Aorta (tissue), 5 donors: ENCODE data around the gene HBS1L. TPM values are rescaled to one million over a fixed set of nuclear protein-coding genes. Genes with fewer than 3 reads are reported as not detected.
"Not testable (repeated sequence)": the region's sequence is repeated elsewhere in the genome, so short reads cannot be mapped to it uniquely, and the experiment has no call there.

ENCODE experiments used
- ATAC-seq: fragments of 200-7000 bp; cut with Tn5 transposase; one replicate; pipeline ENCODE4 v1.9.1; 2022; ENCODE audit warnings: moderate library complexity; ENCODE audit not compliant: low FRiP score
- DNase-seq, 2 donors: peaks; one replicate each; pipeline ENCODE4 v3.0.0-alpha.2; 2020
- H3K27ac ChIP-seq, 2 donors: one replicate each; pipeline ENCODE4 v1.5.1; 2013; ENCODE audit warnings: low read length in 2 of 2, mild to moderate bottlenecking in 2 of 2, moderate library complexity in 2 of 2, control low read depth in 1 of 2, inconsistent platforms in 1 of 2, low read depth in 1 of 2
- H3K27me3 ChIP-seq, 2 donors: one replicate each; pipeline ENCODE4 v1.6.1; 2013; ENCODE audit warnings: control low read depth in 1 of 2, low read length in 1 of 2, mild to moderate bottlenecking in 1 of 2, moderate library complexity in 1 of 2; ENCODE audit not compliant: insufficient read depth in 2 of 2, control insufficient read depth in 1 of 2
- H3K36me3 ChIP-seq, 2 donors: one replicate each; pipeline ENCODE4 v1.6.1; 2013; ENCODE audit warnings: control low read depth in 1 of 2, low read length in 1 of 2, mild to moderate bottlenecking in 1 of 2; ENCODE audit not compliant: insufficient read depth in 2 of 2, control insufficient read depth in 1 of 2
- H3K4me1 ChIP-seq, 2 donors: one replicate each; pipeline ENCODE4 v1.6.1; 2013; ENCODE audit warnings: low read length in 2 of 2, control low read depth in 1 of 2, mild to moderate bottlenecking in 1 of 2, moderate library complexity in 1 of 2; ENCODE audit not compliant: insufficient read depth in 2 of 2, control insufficient read depth in 1 of 2
- H3K4me3 ChIP-seq, 2 donors: one replicate each; pipeline ENCODE4 v1.5.1; 2013; ENCODE audit warnings: low read length in 2 of 2, control low read depth in 1 of 2, mild to moderate bottlenecking in 1 of 2
- H3K9me3 ChIP-seq: one replicate; pipeline ENCODE4 v1.6.1; 2013; ENCODE audit warnings: mild to moderate bottlenecking, low read length; ENCODE audit not compliant: control insufficient read depth
- WGBS, 2 donors: extraction: QIAGEN DNeasy Blood & Tissue Kit; methylation state at CpG; one replicate each; pipeline ENCODE4 v1.1.7; 2013; 5-methylcytosine and 5-hydroxymethylcytosine counted together
- intact Hi-C, 2 donors: fragments of 100-400 bp; cut with DNase I; formaldehyde crosslinking; loops; one replicate each; pipeline versions ENCODE4 v1.14.2 to v1.15.0; 2022
- polyA plus RNA-seq, 2 donors: library from polyadenylated mRNA; stranded (reverse); fragments of 200-250 nt; gene quantifications; one replicate each; pipeline ENCODE4 v1.2.3, GENCODE V29; 2013
- total RNA-seq, 2 donors: library from RNA; stranded (reverse); fragmentation: NEBNext Ultra II Directional; extraction: Animal tissue kit (Norgen Biotek cat#: 25700); gene quantifications; one replicate each; pipeline ENCODE4 v1.2.1, GENCODE V29; 2021
- donor health status: healthy with polysubstance abuse.
- donor health status: Bipolar disorder and iron deficiency.
- donor health status: DM: no; HTN: no; CAD: no.
- donor health status: DM: no; HTN: no; CAD: no.
- donor health status: DM: yes; HTN: yes; CAD: no.

HBS1L gene
- total and polyA plus RNA-seq, 4 donors: 21.9 to 61.0 (median 48.4) TPM

DNA sequence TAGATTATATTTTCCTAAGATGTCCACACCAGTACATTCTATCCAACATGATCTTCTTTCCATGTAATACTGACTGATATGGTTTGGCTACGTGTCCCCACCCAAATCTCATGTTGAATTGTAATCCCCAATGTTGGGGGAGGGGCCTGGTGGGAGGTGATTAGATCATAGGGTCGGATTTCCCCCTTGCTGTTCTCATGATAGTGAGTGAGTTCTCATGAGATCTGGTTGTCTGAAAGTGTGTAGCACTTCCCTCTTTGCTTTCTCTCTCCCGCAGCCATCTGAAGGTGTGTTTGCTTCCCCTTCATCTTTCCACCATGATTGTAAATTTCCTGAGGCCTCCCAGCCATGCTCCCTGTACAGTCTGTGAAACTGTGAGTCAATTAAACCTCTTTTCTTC is 12.2 kb upstream of the HBS1L start:
- no peak for ATAC-seq
- 66 to 69% methylated on average over 3 of the region's 3 CpGs for WGBS, 2 donors

DNA sequence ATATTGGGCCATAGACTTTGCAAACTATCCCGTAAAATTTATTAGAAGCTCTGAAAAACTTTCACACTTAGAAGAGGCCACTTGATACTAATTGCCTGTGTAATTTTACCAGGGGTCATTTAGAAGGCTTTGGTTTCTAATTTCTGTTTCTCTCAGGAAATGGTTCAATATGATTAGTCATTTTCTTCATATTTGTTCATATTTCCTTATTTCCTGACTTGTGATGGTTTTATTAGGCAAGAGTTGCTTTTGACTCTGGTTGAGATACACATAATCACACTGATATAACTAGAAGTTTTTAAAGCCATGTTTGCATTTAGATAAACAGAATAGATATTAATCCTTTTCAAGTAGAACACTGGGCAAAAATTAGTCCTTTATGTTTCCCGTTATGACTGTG is 11.8 kb upstream of the HBS1L start:
- H3K4me1 ChIP-seq: no peaks in the 10 kb centered on the region
- no peak overlapping the region for H3K4me3 ChIP-seq
- H3K9me3 ChIP-seq: peaks cover 2% of the 10 kb centered on the region
- intact Hi-C loops: no loop called here
- ATAC-seq: no peak
- 76 to 78% methylated on average over 2 of the region's 2 CpGs for WGBS, 2 donors
- H3K27me3 ChIP-seq: no peaks in the 10 kb centered on the region
- no peaks in the 10 kb centered on the region for H3K36me3 ChIP-seq
- no peak for DNase-seq
- no peak overlapping the region for H3K27ac ChIP-seq

More for the DNA sequence above, 12.2 kb upstream of the HBS1L start:
- DNase-seq: no peak
- Histone ChIP-seq H3K36me3 (no peaks in the 10 kb centered on the region), H3K9me3 (peaks cover 2% of the 10 kb centered on the region), H3K27me3 (no peaks in the 10 kb centered on the region), H3K27ac (no peak overlapping the region), H3K4me1 (no peaks in the 10 kb centered on the region), H3K4me3 (no peak overlapping the region)
- intact Hi-C loops: no loop called here

DNA sequence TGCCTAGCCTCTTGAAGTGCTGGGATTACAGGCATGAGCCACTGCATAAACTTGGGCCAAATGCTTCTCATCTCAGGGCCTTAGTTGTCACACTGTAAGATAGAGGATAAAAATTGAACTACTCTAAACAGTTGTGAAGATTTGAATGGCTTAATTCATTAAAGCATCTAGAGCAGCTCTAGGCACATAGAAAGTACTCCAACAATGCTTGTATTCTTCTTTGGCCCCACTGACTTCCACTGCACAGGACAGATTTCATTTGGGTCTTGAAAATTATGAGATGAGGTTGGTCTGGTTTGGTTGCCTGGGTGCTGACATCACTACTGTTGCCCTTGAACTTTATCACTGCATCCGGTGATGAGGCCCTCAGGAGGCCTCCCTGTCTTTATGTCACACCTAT is 10.0 kb upstream of the HBS1L start:
- no peak for DNase-seq
- ATAC-seq: no peak
- intact Hi-C loops: no loop called here
- H3K9me3 ChIP-seq: peaks cover 2% of the 10 kb centered on the region
- no peak overlapping the region for H3K27ac ChIP-seq
- no peaks in the 10 kb centered on the region for H3K4me1 ChIP-seq
- 67 to 77% methylated on average over 1 of the region's 1 CpG for WGBS, 2 donors
- no peak overlapping the region for H3K4me3 ChIP-seq
- H3K36me3 ChIP-seq: no peaks in the 10 kb centered on the region
- H3K27me3 ChIP-seq: no peaks in the 10 kb centered on the region

DNA sequence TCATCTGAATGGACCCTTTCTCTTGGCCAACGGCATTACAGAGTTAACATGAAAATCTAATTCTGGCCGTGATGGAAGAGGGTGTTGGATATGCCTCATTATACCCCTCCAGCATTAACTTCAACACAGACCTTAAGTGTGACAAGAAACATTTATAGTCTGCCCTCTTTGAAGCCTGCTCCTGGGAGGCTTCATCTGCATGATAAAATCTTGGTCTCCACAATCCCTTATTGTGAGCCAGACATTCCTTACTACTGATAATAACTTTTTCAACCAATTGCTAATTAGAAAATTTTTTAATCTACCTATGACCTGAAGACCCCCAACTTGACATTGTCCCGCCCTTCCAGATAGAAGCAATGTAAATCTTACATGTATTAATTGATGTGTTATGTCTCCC is 9.3 kb upstream of the HBS1L start:
- no peaks in the 10 kb centered on the region for H3K36me3 ChIP-seq
- no peak for ATAC-seq
- peaks cover 2% of the 10 kb centered on the region for H3K9me3 ChIP-seq
- H3K4me3 ChIP-seq: no peak overlapping the region
- H3K27me3 ChIP-seq: no peaks in the 10 kb centered on the region
- H3K27ac ChIP-seq: no peak overlapping the region
- no peak for DNase-seq
- no peaks in the 10 kb centered on the region for H3K4me1 ChIP-seq
- intact Hi-C loops: no loop called here
- WGBS, 2 donors: 61 to 84% methylated on average over 3 of the region's 3 CpGs

DNA sequence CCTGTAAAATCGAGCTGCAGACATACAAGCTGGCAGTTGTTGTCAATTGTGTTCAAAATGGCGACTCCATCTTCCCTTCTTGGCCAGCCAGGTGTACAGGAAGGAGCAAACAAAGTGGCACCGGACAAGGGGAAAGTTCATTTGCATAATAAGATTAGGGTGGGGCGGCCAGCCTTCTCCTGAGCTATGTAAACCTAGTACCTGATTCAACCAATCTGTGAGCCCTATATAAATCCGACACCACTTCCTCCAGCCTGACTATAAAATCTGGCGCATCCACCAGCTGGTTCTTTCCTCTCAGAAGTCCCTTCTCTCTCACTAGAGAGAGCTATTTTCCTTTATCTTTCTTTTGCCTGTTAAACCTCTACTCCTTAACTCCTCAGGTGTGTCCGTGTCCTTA is 8.1 kb upstream of the HBS1L start:
- H3K36me3 ChIP-seq: no peaks in the 10 kb centered on the region
- ATAC-seq: no peak
- DNase-seq: no peak
- no peak overlapping the region for H3K4me3 ChIP-seq
- peaks cover 2% of the 10 kb centered on the region for H3K9me3 ChIP-seq
- H3K27me3 ChIP-seq: no peaks in the 10 kb centered on the region
- H3K27ac ChIP-seq: no peak overlapping the region
- no peaks in the 10 kb centered on the region for H3K4me1 ChIP-seq
- intact Hi-C loops: no loop called here
- WGBS, 2 donors: 66 to 70% methylated on average over 7 of the region's 7 CpGs

DNA sequence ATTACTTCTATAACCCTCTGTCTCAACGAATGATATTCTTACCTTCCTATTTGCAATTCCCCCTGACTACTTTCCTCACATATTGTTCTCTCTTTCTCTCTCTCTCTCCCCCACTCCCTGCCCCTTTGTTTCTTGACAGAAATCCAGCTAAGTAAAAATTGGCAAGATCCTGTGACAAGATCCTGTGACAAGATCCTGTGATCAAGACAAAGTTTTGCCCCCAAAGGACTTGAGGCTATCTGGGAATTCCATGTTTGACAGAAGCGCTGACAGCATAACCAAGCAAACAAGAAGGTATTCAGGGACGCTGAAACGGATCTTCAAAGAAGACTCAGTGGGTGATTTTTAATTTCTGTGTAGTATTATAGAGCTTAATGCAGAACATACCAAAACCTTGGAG is 5.5 kb upstream of the HBS1L start:
- H3K9me3 ChIP-seq: no peaks in the 10 kb centered on the region
- 65 to 71% methylated on average over 4 of the region's 4 CpGs for WGBS, 2 donors
- no peak overlapping the region for H3K27ac ChIP-seq
- no peaks in the 10 kb centered on the region for H3K27me3 ChIP-seq
- ATAC-seq (no peak), DNase-seq (no peak)
- no peak overlapping the region for H3K4me3 ChIP-seq
- no peaks in the 10 kb centered on the region for H3K36me3 ChIP-seq
- intact Hi-C loops: no loop called here
- H3K4me1 ChIP-seq: no peaks in the 10 kb centered on the region

DNA sequence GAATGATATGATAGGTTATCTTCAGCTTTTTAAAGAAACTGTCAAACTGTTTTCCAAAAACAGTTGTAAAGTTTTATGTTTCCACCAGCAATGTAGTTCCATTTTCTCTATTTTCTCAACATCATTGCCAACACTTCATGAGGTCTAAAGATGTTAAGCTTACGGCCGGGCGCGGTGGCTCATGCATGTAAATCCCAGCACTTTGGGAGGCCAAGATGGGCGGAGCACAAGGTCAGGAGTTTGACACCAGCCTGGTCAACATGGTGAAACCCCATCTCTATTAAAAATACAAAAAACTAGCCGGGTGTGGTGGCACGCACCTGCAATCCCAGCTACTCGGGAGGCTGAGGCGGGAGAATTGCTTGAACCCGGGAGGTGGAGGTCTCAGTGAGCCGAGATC is 3.7 kb upstream of the HBS1L start:
- H3K4me3 ChIP-seq, H3K27ac ChIP-seq, H3K9me3 ChIP-seq, H3K4me1 ChIP-seq, H3K36me3 ChIP-seq, ATAC-seq, DNase-seq, H3K27me3 ChIP-seq: not testable (repeated sequence)
- 92% methylated on average over 11 of the region's 11 CpGs for WGBS, 2 donors
- intact Hi-C loops: loop anchor here in 1 of 2 donors (10.0 kb wide), 1 partner anchor 437 kb away; the partner anchor contains the start of gene AHI1

DNA sequence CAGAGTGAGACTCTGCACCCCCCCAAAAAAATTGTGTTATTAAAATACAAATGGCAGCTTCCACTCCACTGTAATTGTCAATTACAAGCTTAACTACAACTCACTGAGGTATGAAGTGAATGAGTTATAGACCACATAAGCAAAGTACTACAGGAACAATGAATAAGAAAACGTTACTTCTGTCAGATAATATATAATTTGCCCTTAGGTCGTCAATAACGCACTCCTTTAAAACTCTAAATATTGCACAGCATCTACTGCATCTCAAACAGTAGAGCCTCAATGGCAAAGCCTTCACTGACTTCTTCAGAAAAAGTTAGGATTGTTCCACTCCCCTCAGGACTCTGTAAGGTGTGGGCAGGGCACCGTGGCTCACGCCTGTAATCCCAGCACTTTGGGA is 2.0 kb upstream of the HBS1L start:
- WGBS, 2 donors: 91 to 93% methylated on average over 5 of the region's 5 CpGs
- no peaks in the 10 kb centered on the region for H3K27me3 ChIP-seq
- H3K4me3 ChIP-seq: no peak overlapping the region
- H3K9me3 ChIP-seq: no peaks in the 10 kb centered on the region
- ATAC-seq: no peak
- H3K27ac ChIP-seq: no peak overlapping the region
- no peak for DNase-seq
- no peaks in the 10 kb centered on the region for H3K36me3 ChIP-seq
- no peaks in the 10 kb centered on the region for H3K4me1 ChIP-seq
- intact Hi-C loops: loop anchor here in 1 of 2 donors (10.0 kb wide), 1 partner anchor 438 kb away; the partner anchor contains the start of gene AHI1

DNA sequence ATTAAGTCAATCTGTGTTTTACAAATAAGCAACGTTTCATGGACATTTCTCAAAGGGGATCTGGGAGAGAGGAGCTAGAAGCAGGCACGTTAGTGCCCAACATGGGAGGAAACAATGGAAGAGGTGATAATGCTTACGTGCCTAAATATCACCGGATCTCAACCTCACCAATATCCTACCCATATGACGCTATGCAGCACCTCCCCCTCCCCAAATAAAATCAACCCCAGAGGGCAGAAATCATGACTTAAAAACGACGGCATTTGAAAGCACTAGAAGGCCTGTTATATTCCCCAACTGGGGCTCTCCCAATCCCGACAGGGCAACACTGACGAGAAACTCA is 425 bp downstream of the HBS1L start:
- intact Hi-C loops: loop anchor here in 1 of 2 donors (10.0 kb wide), 1 partner anchor 441 kb away; the partner anchor contains the start of gene AHI1
- H3K9me3 ChIP-seq: no peaks in the 10 kb centered on the region
- DNase-seq: no peak
- no peaks in the 10 kb centered on the region for H3K27me3 ChIP-seq
- peak overlapping the region in 1 of 2 donors; percentile 54 for H3K27ac ChIP-seq
- ATAC-seq: no peak
- H3K4me3 ChIP-seq: peak overlapping the region; percentile 83 to 92
- 0% methylated on average over 9 of the region's 9 CpGs for WGBS, 2 donors
- no peaks in the 10 kb centered on the region for H3K4me1 ChIP-seq
- H3K36me3 ChIP-seq: no peaks in the 10 kb centered on the region
